ENCODE data around the gene MEP1B.

DNA sequence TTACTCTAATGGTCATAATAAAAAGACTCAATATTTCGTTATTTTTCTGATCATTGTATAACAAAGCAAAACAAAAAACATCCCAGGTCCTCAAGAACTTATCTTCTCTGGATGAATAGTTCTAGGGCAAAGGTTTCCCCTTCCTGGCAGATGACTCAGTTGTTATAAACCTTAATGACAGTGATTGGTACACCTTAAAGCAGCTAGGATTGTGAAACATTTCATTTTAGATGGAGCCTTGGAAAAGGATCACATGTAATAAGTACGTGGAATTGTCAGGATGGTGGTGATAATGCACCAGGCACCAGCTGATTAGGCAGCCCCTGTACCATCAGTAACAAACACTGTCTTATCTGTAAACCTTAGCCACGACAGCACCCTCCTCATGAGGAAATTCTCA is 47.2 kb downstream of the MEP1B start:
- TF ChIP-seq POLR2A (IDR thresholded peaks at IDR 0.05; ENCODE audit: low read depth) (no peak), EP300 (IDR thresholded peaks at IDR 0.05) (no peak)
- TF ChIP-seq, protein P1, sequence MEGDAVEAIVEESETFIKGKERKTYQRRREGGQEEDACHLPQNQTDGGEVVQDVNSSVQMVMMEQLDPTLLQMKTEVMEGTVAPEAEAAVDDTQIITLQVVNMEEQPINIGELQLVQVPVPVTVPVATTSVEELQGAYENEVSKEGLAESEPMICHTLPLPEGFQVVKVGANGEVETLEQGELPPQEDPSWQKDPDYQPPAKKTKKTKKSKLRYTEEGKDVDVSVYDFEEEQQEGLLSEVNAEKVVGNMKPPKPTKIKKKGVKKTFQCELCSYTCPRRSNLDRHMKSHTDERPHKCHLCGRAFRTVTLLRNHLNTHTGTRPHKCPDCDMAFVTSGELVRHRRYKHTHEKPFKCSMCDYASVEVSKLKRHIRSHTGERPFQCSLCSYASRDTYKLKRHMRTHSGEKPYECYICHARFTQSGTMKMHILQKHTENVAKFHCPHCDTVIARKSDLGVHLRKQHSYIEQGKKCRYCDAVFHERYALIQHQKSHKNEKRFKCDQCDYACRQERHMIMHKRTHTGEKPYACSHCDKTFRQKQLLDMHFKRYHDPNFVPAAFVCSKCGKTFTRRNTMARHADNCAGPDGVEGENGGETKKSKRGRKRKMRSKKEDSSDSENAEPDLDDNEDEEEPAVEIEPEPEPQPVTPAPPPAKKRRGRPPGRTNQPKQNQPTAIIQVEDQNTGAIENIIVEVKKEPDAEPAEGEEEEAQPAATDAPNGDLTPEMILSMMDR (IDR thresholded peaks at IDR 0.05), result no peak

All from esophagus muscularis mucosa (tissue), 4 donors.